ENCODE measurements around the gene HLA-DRB1.
"Not testable (repeated sequence)": the region's sequence is repeated elsewhere in the genome, so short reads cannot be mapped to it uniquely, and the experiment has no call there.

HLA-DRB1 gene

GRCh38 chr6:32589596-32590449, at the start of gene HLA-DRB1:
TSS of gene HLA-DRB1 (minus strand) at chr6:32589848. CDS start at chr6:32589742, 106 bp downstream.
- DNase-seq, result no peak

DNA sequence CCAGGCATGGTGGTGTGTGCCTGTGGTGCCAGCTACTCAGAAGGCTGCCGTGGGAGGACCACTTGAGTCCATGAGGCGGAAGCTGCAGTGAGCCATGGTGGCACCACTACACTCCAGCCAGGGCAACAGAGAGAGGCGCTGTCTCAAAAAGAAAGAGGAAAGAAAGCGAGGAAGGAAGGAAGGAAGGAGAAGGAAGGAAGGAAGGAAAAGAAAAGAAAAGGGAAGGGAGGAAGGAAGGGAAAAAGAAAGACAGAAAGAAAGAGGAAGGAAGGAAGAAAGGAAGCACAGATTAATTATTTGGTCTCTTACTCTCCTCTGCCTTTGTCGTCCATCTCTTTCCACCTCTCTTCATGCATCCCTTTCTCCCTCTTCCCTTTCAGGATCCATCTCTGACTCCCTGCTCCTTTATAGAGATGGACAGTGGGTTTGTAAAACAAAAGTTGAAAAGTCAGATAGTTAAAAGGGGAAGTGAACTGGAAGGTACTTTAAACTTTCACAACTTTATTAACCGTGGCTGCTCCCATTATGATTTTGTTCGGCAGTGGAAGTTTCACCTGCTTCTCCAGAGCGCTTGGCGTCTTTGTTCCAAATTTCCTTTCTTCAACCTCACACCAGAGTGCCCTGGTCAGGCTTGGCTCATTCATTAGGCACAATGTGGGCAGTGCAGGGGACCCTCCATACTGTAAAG, 49.0 kb upstream of the HLA-DRB1 start:
- no peak for DNase-seq

GRCh38 chr6:32637883-32638282, 48.2 kb upstream of the HLA-DRB1 start:
- no peak for DNase-seq

DNA sequence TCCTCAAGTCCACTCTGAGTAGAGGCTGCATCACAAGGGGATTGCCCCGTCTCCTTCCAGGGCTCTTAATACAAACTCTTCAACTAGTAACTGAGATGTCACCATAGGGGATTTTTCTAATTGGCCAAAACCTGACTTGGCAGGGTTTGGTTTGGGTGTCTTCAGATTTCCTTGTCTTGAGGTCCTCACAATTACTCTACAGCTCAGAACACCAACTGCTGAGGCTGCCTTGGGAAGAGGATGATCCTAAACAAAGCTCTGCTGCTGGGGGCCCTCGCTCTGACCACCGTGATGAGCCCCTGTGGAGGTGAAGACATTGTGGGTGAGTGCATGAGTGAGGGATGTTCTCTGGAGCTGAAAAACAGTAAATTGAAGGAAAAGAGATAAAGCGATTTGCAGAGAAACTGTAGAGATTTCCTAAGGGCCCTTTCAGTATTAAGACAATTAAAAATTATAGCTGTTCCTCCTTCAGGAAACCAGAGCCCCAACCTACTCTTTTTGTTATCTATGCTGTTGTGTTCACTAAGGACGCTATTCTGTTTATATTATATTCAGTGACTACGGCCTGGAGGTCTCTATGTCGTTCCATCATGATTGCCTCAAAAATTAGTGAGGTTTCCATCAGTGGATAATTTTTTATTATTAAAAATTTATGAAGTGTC, 47.7 kb upstream of the HLA-DRB1 start, which contains the start of gene HLA-DQA1:
HLA-DQA1 (plus strand) TSS at position 188 of the 662 bp plus-strand sequence; CDS start at position 241, 53 bp downstream.
- no peak for DNase-seq

- no peak for DNase-seq
Observed at GRCh38 chr6:32635526-32636123, 46.0 kb upstream of the HLA-DRB1 start.

GRCh38 chr6:32629793-32630192, 40.1 kb upstream of the HLA-DRB1 start:
- not testable (repeated sequence) for DNase-seq

GRCh38 chr6:32627831-32628230, 38.2 kb upstream of the HLA-DRB1 start:
- DNase-seq, result no peak

DNA sequence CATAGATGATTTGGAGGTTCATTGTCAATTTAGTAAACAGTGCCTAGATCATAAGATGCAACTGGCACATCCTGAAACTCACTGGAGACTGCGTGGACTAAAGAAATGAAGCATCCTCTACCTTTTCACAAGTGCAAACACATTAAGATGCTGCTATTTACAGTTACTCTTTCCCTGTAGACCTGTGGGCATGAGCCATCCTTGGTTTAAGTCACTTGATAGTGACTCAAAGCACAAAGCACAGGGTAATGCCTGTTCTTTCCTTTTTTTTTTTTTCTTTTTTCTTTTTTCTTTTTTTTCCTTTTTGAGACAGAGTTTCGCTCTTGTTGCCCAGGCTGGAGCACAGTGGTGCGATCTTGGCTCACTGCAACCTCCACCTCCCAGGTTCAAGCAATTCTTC, 37.6 kb upstream of the HLA-DRB1 start:
- DNase-seq, result no peak

DNA sequence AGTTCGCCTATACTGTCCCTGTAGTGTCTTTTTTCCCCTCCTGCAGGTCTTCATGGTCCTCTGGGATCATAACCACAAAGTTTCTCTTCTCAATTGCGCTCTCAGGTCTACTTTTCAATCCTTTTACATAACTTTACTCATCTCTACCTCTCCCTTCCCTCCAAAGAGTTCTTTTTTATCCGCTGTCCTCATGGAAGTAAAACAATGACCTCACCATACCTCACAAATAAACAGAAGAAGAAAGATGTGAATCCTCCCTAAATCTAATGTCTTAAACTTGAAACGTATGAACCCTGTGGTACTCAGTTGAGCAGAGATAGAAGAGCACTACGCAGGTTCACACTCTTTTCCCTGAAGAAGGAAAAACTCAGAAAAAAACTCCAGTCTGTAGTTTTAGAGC, 35.5 kb upstream of the HLA-DRB1 start:
- DNase-seq, result no peak

DNA sequence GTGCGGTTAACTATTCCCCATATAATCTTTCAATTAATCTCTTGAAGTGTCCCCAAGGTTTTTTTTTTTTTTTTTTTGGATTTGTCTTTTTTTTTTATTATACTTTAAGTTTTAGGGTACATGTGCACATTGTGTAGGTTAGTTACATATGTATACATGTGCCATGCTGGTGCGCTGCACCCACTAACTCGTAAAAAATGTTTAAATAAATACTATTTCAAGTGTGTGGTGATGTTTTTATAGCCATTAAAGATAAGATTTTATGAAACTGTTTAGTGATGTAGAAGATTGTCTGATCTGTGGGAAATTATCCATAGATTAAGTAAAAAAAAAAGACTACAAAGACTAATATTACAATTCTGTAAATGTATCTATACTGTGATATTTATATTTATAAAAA, 34.9 kb upstream of the HLA-DRB1 start:
- DNase-seq, result no peak

DNA sequence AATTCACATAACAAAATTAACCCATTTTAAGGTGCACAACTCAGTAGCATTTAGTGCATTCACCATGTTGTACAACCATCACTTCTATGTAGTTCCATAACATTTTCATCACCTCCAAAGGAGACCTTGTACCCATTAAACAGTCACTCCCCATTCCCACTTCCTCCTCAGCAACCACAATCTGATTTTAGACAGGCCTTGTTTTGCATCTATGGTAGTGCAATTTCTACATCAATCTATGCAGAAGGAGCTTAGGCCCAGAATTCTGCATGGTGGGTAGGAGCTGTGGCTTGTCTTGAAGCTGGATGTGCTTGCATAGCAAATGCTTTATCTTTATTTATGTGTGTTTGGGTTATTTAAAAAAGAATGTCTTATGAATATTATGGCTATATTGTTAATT, 34.0 kb upstream of the HLA-DRB1 start:
- no peak for DNase-seq

DNA sequence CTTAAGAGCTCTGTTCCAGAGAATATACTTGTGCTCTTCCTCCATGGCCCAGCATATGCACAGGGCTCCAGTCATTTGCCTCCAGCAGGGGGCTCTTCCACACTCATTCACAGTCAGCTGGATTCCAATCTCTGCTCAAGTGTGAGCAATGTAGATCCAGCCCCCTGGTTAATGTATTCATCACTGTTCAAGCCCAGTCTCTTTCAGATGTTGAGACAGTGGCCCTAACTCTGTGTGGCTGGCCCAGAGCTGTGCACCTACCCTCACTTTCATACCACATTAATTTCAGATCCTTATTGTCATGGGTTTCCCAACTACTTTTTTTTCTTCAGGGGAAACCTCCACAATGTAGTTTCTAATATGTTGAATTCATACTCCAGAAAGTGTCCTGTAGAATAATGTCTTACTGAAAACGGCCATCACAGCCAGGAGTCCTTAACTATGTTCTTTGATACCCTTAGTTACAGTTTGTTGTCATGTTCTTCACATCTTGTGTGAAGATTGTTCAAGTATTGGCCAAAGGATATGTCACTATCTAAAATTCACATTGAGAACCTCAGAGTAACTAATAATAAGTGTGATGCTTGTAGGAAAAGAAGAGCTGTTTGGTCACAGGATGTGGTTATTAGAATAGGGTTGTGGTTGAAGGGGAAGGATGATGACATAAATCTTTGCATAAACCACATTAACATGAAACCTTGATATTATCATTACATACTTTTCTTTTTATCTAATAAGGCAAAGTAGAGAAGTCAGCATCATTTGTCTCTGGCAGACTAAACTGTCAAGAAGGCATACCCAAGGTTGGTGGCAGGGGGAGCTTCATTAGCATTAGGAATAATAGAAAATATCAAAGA, 33.1 kb upstream of the HLA-DRB1 start:
- DNase-seq, result peak; percentile 10

GRCh38 chr6:32621372-32621771, 31.7 kb upstream of the HLA-DRB1 start:
- DNase-seq, result no peak

GRCh38 chr6:32617751-32618150, 28.1 kb upstream of the HLA-DRB1 start:
- no peak for DNase-seq

GRCh38 chr6:32615885-32616532, 26.4 kb upstream of the HLA-DRB1 start:
- no peak for DNase-seq

- DNase-seq, result no peak
Observed at GRCh38 chr6:32614366-32615081, 24.9 kb upstream of the HLA-DRB1 start.

- DNase-seq, result no peak
Observed at GRCh38 chr6:32613475-32613874, 23.8 kb upstream of the HLA-DRB1 start.

DNA sequence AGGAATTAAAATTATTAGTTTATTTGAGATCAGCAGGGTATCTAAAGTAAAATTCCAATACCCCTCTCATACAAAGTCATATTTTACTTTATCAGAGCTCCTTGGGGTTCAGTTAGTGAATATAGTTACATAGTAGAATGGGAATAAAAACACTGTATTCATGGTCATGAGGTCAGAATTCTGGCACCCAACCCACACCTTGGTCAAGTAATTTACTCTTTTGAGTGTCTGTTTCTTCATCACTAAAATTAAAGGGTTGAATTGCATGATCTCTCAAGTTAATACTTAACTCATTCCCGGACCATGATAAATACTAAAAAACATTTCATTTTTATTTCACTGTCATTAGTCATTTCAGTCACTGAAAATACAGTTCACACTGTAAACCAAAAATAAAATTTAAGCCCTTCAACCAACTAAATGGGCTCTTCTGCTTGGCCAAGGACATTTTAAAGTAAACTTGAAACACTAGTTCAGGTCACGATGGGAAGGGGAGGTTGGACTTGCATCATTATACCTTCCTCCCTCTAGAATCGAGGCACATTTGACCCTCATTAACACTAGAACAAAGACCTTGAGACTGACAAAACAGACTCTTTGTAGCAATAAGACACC, 21.1 kb upstream of the HLA-DRB1 start:
- DNase-seq, result no peak

- peak; percentile 41 for DNase-seq
Observed at GRCh38 chr6:32609731-32610640, 20.3 kb upstream of the HLA-DRB1 start.

All from 8988T (cell line).